ENCODE data around the gene H19. TPM values are rescaled to one million over a fixed set of nuclear protein-coding genes. Genes with fewer than 3 reads are reported as not detected.

Gene H19
- total RNA-seq, 1 donor from 2014 or later = not detected

GRCh38 chr11:1994121-1994520 is 3.5 kb downstream of the H19 start:
- H3K27me3 Mint-ChIP-seq (ENCODE audit: unreplicated experiment) = no peaks in the 10 kb centered on the region
- no peaks in the 10 kb centered on the region for H3K4me1 Mint-ChIP-seq (ENCODE audit: unreplicated experiment)
- no peaks in the 10 kb centered on the region for H3K36me3 Mint-ChIP-seq (ENCODE audit: low read depth, unreplicated experiment)
- H3K4me3 Mint-ChIP-seq (ENCODE audit: unreplicated experiment) = no peak overlapping the region
- H3K9me3 Mint-ChIP-seq (ENCODE audit: unreplicated experiment) = no peaks in the 10 kb centered on the region
- DNase-seq (ENCODE audit: low spot score) = no peak
- no peak for TF ChIP-seq CTCF (IDR thresholded peaks at IDR 0.05; ENCODE audit: unreplicated experiment)
- no peak overlapping the region for H3K27ac Mint-ChIP-seq (ENCODE audit: unreplicated experiment)

GRCh38 chr11:1992111-1992510 is 5.5 kb downstream of the H19 start:
- Mint-ChIP-seq H3K36me3 (ENCODE audit: low read depth, unreplicated experiment) (no peaks in the 10 kb centered on the region), H3K27ac (ENCODE audit: unreplicated experiment) (no peak overlapping the region), H3K9me3 (ENCODE audit: unreplicated experiment) (no peaks in the 10 kb centered on the region), H3K4me1 (ENCODE audit: unreplicated experiment) (no peaks in the 10 kb centered on the region), H3K27me3 (ENCODE audit: unreplicated experiment) (no peaks in the 10 kb centered on the region), H3K4me3 (ENCODE audit: unreplicated experiment) (no peak overlapping the region)
- no peak for DNase-seq (ENCODE audit: low spot score)
- no peak for TF ChIP-seq CTCF (IDR thresholded peaks at IDR 0.05; ENCODE audit: unreplicated experiment)

- no peak for TF ChIP-seq CTCF (IDR thresholded peaks at IDR 0.05; ENCODE audit: unreplicated experiment)
- DNase-seq (ENCODE audit: low spot score) = no peak
- H3K9me3 Mint-ChIP-seq (ENCODE audit: unreplicated experiment) = no peaks in the 10 kb centered on the region
- no peaks in the 10 kb centered on the region for H3K36me3 Mint-ChIP-seq (ENCODE audit: low read depth, unreplicated experiment)
- no peak overlapping the region for H3K4me3 Mint-ChIP-seq (ENCODE audit: unreplicated experiment)
- no peaks in the 10 kb centered on the region for H3K4me1 Mint-ChIP-seq (ENCODE audit: unreplicated experiment)
- H3K27ac Mint-ChIP-seq (ENCODE audit: unreplicated experiment) = no peak overlapping the region
- H3K27me3 Mint-ChIP-seq (ENCODE audit: unreplicated experiment) = no peaks in the 10 kb centered on the region
Observed at GRCh38 chr11:1990872-1991578, 6.6 kb downstream of the H19 start.

GRCh38 chr11:1989953-1990352 is 7.7 kb downstream of the H19 start:
- no peak overlapping the region for H3K27ac Mint-ChIP-seq (ENCODE audit: unreplicated experiment)
- H3K4me3 Mint-ChIP-seq (ENCODE audit: unreplicated experiment) = no peak overlapping the region
- no peaks in the 10 kb centered on the region for H3K36me3 Mint-ChIP-seq (ENCODE audit: low read depth, unreplicated experiment)
- no peaks in the 10 kb centered on the region for H3K9me3 Mint-ChIP-seq (ENCODE audit: unreplicated experiment)
- H3K4me1 Mint-ChIP-seq (ENCODE audit: unreplicated experiment) = no peaks in the 10 kb centered on the region
- DNase-seq (ENCODE audit: low spot score) = no peak
- no peak for TF ChIP-seq CTCF (IDR thresholded peaks at IDR 0.05; ENCODE audit: unreplicated experiment)
- no peaks in the 10 kb centered on the region for H3K27me3 Mint-ChIP-seq (ENCODE audit: unreplicated experiment)

- Mint-ChIP-seq H3K4me1 (ENCODE audit: unreplicated experiment) (no peaks in the 10 kb centered on the region), H3K27ac (ENCODE audit: unreplicated experiment) (no peak overlapping the region), H3K9me3 (ENCODE audit: unreplicated experiment) (no peaks in the 10 kb centered on the region), H3K27me3 (ENCODE audit: unreplicated experiment) (no peaks in the 10 kb centered on the region), H3K36me3 (ENCODE audit: low read depth, unreplicated experiment) (no peaks in the 10 kb centered on the region), H3K4me3 (ENCODE audit: unreplicated experiment) (no peak overlapping the region)
- no peak for TF ChIP-seq CTCF (IDR thresholded peaks at IDR 0.05; ENCODE audit: unreplicated experiment)
- DNase-seq (ENCODE audit: low spot score) = no peak
Observed at GRCh38 chr11:1988667-1989317, 8.8 kb downstream of the H19 start.
